Measurements from ENCODE around the gene SLC25A19. TPM values are rescaled to one million over a fixed set of nuclear protein-coding genes. Genes with fewer than 3 reads are reported as not detected.

The SLC25A19 gene
- total and polyA plus RNA-seq, 9 of the 15 experiments (the other 6 are each of a cell fraction or from before 2014, with no cell fraction given) = 33.4 to 76.6 (median 55.3) TPM

DNA sequence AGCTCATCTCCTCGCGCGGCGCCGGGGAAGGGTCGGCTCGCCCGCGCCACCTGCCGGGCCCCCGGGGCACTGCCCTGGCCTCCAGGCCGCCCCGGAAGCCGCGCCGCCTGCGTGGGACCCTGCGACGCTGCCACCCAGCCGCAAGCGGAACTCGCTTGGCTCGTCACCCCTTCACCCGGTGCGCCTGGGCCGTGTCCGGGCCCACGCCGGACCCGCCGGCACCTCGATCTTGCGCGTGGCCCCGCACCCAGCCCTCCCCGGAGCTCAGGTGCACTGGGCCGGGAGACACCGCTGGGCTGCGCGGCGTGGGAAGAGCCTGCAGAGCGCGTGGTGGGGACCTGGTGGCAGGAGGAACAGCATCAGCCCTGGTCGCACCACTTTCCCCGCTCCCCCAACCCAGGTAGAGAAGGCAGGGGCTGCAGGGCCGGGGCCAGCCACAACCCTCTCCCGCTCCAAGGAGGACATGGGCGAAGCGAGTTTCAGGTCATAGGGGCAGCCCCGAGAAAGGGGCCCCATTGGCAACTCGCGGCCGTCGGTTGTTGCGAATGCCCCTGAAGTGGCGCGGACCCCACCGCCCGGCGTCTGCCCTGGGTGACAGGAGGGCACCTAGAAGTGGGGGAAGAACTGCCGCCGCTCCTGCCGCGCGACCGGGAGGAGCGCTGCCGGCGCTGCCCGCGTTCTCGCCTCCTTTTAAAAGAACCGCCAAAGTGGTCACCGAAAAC, 17.8 kb downstream of the SLC25A19 start (continued):
- TF ChIP-seq POLR2AphosphoS5 (IDR thresholded peaks at IDR 0.05; ENCODE audit: control insufficient read depth, insufficient read depth, low read depth, low read length) (peak; percentile 31; the same call in 1 of the 2 replicates), ZNF583 (CRISPR knock-in tag; IDR thresholded peaks at IDR 0.05) (no peak), TBL1XR1 (IDR thresholded peaks at IDR 0.05; ENCODE audit: low read length in 2 of 2) (peak; percentile 18 to 75; a peak in 3 of 4 replicates), KLF6 (CRISPR knock-in tag; IDR thresholded peaks at IDR 0.05; ENCODE audit: borderline replicate concordance) (no peak), MTA3 (IDR thresholded peaks at IDR 0.05; ENCODE audit: borderline replicate concordance) (peak; percentile 90), FOSL1 (tag; conservative IDR thresholded peaks at IDR 0.05) (no peak), ZNF717 (CRISPR knock-in tag; IDR thresholded peaks at IDR 0.05) (no peak), ZFP30 (CRISPR knock-in tag; IDR thresholded peaks at IDR 0.05; ENCODE audit: borderline replicate concordance) (no peak), KDM1A (IDR thresholded peaks at IDR 0.05) (no peak), LCOR (CRISPR knock-in tag; IDR thresholded peaks at IDR 0.05) (0 out of 2 replicates have a peak, but pooled peaks have one; percentile 44), POLR3A (IDR thresholded peaks at IDR 0.05; ENCODE audit: borderline replicate concordance, extremely low read depth, insufficient read depth, insufficient read length) (no peak)
- TF ChIP-seq, protein P1, sequence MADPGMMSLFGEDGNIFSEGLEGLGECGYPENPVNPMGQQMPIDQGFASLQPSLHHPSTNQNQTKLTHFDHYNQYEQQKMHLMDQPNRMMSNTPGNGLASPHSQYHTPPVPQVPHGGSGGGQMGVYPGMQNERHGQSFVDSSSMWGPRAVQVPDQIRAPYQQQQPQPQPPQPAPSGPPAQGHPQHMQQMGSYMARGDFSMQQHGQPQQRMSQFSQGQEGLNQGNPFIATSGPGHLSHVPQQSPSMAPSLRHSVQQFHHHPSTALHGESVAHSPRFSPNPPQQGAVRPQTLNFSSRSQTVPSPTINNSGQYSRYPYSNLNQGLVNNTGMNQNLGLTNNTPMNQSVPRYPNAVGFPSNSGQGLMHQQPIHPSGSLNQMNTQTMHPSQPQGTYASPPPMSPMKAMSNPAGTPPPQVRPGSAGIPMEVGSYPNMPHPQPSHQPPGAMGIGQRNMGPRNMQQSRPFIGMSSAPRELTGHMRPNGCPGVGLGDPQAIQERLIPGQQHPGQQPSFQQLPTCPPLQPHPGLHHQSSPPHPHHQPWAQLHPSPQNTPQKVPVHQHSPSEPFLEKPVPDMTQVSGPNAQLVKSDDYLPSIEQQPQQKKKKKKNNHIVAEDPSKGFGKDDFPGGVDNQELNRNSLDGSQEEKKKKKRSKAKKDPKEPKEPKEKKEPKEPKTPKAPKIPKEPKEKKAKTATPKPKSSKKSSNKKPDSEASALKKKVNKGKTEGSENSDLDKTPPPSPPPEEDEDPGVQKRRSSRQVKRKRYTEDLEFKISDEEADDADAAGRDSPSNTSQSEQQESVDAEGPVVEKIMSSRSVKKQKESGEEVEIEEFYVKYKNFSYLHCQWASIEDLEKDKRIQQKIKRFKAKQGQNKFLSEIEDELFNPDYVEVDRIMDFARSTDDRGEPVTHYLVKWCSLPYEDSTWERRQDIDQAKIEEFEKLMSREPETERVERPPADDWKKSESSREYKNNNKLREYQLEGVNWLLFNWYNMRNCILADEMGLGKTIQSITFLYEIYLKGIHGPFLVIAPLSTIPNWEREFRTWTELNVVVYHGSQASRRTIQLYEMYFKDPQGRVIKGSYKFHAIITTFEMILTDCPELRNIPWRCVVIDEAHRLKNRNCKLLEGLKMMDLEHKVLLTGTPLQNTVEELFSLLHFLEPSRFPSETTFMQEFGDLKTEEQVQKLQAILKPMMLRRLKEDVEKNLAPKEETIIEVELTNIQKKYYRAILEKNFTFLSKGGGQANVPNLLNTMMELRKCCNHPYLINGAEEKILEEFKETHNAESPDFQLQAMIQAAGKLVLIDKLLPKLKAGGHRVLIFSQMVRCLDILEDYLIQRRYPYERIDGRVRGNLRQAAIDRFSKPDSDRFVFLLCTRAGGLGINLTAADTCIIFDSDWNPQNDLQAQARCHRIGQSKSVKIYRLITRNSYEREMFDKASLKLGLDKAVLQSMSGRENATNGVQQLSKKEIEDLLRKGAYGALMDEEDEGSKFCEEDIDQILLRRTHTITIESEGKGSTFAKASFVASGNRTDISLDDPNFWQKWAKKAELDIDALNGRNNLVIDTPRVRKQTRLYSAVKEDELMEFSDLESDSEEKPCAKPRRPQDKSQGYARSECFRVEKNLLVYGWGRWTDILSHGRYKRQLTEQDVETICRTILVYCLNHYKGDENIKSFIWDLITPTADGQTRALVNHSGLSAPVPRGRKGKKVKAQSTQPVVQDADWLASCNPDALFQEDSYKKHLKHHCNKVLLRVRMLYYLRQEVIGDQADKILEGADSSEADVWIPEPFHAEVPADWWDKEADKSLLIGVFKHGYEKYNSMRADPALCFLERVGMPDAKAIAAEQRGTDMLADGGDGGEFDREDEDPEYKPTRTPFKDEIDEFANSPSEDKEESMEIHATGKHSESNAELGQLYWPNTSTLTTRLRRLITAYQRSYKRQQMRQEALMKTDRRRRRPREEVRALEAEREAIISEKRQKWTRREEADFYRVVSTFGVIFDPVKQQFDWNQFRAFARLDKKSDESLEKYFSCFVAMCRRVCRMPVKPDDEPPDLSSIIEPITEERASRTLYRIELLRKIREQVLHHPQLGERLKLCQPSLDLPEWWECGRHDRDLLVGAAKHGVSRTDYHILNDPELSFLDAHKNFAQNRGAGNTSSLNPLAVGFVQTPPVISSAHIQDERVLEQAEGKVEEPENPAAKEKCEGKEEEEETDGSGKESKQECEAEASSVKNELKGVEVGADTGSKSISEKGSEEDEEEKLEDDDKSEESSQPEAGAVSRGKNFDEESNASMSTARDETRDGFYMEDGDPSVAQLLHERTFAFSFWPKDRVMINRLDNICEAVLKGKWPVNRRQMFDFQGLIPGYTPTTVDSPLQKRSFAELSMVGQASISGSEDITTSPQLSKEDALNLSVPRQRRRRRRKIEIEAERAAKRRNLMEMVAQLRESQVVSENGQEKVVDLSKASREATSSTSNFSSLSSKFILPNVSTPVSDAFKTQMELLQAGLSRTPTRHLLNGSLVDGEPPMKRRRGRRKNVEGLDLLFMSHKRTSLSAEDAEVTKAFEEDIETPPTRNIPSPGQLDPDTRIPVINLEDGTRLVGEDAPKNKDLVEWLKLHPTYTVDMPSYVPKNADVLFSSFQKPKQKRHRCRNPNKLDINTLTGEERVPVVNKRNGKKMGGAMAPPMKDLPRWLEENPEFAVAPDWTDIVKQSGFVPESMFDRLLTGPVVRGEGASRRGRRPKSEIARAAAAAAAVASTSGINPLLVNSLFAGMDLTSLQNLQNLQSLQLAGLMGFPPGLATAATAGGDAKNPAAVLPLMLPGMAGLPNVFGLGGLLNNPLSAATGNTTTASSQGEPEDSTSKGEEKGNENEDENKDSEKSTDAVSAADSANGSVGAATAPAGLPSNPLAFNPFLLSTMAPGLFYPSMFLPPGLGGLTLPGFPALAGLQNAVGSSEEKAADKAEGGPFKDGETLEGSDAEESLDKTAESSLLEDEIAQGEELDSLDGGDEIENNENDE (IDR thresholded peaks at IDR 0.05; ENCODE audit: low read depth, low read length) = no peak
- TF ChIP-seq, protein P2, sequence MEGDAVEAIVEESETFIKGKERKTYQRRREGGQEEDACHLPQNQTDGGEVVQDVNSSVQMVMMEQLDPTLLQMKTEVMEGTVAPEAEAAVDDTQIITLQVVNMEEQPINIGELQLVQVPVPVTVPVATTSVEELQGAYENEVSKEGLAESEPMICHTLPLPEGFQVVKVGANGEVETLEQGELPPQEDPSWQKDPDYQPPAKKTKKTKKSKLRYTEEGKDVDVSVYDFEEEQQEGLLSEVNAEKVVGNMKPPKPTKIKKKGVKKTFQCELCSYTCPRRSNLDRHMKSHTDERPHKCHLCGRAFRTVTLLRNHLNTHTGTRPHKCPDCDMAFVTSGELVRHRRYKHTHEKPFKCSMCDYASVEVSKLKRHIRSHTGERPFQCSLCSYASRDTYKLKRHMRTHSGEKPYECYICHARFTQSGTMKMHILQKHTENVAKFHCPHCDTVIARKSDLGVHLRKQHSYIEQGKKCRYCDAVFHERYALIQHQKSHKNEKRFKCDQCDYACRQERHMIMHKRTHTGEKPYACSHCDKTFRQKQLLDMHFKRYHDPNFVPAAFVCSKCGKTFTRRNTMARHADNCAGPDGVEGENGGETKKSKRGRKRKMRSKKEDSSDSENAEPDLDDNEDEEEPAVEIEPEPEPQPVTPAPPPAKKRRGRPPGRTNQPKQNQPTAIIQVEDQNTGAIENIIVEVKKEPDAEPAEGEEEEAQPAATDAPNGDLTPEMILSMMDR (IDR thresholded peaks at IDR 0.05 in 2 of 3, conservative IDR thresholded peaks at IDR 0.05 in 1 of 3; ENCODE audit: insufficient read depth in 2 of 3, low read depth in 1 of 3, low read length in 3 of 3) = peak; percentile 60 to 91 (median 83)
- TF ChIP-seq, protein P3, sequence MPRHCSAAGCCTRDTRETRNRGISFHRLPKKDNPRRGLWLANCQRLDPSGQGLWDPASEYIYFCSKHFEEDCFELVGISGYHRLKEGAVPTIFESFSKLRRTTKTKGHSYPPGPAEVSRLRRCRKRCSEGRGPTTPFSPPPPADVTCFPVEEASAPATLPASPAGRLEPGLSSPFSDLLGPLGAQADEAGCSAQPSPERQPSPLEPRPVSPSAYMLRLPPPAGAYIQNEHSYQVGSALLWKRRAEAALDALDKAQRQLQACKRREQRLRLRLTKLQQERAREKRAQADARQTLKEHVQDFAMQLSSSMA (CRISPR knock-in tag; IDR thresholded peaks at IDR 0.05) = no peak
